ENCODE measurements around the gene RAB44.

RAB44 gene

DNA sequence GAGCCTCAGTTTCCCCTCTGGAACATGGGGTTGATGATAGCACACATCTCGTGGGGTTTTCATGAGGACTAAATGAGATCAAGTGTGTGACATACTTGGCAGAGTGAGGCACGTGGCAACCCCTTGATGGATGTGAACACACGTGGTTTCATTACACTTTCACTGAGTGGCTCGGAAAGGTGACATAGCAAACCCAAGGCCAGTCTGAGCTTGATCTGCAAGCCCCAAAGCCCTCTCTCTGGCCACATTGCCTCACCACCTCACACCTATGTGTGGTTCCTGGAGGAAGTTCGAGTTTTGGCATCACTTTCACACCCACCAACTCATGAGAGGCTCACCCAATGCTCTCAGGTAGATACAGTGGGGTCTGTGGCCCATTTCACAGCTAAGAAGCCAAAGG lies 81.6 kb downstream of the RAB44 start:
- no peak for DNase-seq

DNA sequence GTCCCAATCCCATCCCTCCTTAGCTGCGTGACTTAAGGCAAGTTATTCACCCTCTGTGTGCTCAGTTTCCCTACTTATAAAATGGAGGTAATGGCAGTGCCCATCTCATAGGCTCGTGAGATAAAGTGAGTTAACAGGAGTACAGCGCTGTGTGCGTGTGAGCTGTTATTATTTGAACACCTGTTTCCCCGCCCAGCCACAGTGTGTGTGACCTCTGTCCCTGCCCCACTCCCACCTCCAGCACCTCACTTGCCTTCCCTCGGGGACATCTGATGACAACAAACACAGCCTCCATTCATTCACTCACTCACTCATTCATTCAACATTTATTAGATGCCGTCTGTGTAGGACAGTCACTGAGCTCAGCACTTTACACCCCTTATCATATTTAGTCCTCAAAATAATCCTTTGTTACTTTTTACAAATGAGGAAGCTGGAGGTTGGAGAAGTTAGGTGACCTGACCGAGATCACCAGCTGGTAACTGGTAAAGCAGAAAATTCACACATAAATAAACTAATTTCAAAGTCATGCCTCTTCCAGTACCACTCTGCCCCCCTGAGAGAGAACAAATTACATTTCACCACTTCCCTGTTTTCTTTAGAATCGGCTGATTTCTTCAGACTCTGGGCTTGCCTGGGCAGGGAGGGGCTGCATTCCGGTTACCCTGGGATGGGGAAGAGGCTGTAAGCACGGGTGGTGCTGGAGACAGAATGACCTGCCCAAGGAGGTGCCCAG lies 83.0 kb downstream of the RAB44 start:
- no peak for DNase-seq

DNA sequence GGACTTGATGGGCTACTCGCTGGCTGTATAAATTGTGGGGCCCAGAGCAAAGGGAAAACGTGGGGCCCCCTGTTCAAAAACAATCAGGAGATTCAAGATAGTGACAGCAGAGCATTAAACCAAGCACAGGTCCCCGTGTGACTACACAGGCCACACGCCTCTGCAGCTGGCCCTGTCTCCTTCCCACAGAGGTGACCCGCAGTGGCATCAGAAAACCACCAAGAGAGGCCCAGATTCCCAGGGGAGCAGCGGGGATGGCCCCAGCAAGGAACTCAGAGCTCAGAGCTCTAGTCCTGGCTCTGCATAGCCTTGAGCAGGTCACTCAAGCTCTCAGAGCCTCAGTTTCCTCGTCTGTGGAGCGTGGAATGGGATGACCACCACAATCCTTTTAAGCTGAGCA lies 84.0 kb downstream of the RAB44 start:
- no peak for DNase-seq

Measured in CD4-positive, alpha-beta T cell treated with Interleukin-4 for 4 hours (primary cell).